Skin epidermis (tissue), 12 donors: Measurements from ENCODE around the gene MEN1.

ENCODE experiments used
- H3K27ac ChIP-seq, 21 experiments: fragments of 200-600 bp; sonication (generic) in 11 of 21; one replicate each; pipeline ENCODE4 v1.5.0; 2020; ENCODE audit warnings: mild to moderate bottlenecking in 3 of 21, inconsistent platforms in 2 of 21, moderate library complexity in 2 of 21
- H3K4me3 ChIP-seq, 7 experiments: fragments of 200-600 bp; sonication (generic) in 2 of 7; one replicate each; pipeline ENCODE4 v1.5.0; 2020; ENCODE audit warnings: inconsistent platforms in 2 of 7, mild to moderate bottlenecking in 2 of 7, moderate library complexity in 1 of 7

Gene MEN1

GRCh38 chr11:64792482-64792881 is 17.9 kb downstream of the MEN1 start:
- Histone ChIP-seq H3K4me3 (no peak overlapping the region), H3K27ac (no peak overlapping the region)

GRCh38 chr11:64791781-64792291 is 18.5 kb downstream of the MEN1 start:
- Histone ChIP-seq H3K27ac (no peak overlapping the region), H3K4me3 (no peak overlapping the region)

- Histone ChIP-seq H3K4me3 (no peak overlapping the region), H3K27ac (no peak overlapping the region)
Observed at GRCh38 chr11:64790205-64791095, 19.9 kb downstream of the MEN1 start.

GRCh38 chr11:64789331-64790204 is 20.8 kb downstream of the MEN1 start:
- Histone ChIP-seq H3K4me3 (no peak overlapping the region), H3K27ac (no peak overlapping the region)

- Histone ChIP-seq H3K4me3 (no peak overlapping the region), H3K27ac (peak overlapping the region in 2 of 21 experiments; percentile 2 to 18)
Observed at GRCh38 chr11:64788321-64789215, 21.8 kb downstream of the MEN1 start.

GRCh38 chr11:64787526-64788320 is 22.6 kb downstream of the MEN1 start:
- no peak overlapping the region for H3K4me3 ChIP-seq
- peak overlapping the region in 2 of 21 experiments; percentile 2 to 18 for H3K27ac ChIP-seq

GRCh38 chr11:64786308-64786707 is 24.0 kb downstream of the MEN1 start:
- H3K4me3 ChIP-seq = no peak overlapping the region
- no peak overlapping the region for H3K27ac ChIP-seq

GRCh38 chr11:64784813-64785581 is 25.4 kb downstream of the MEN1 start:
- Histone ChIP-seq H3K27ac (no peak overlapping the region), H3K4me3 (no peak overlapping the region)

GRCh38 chr11:64778473-64779298 is 31.7 kb downstream of the MEN1 start, which contains the start of gene SF1:
SF1 (minus strand) TSS chr11:64778542; CDS start chr11:64778392, 150 bp downstream.
- Histone ChIP-seq H3K27ac (peak within 1 kb of the TSS; percentile 95 to 100 (median 99)), H3K4me3 (peak within 1 kb of the TSS; percentile 87 to 97 (median 93))

- Histone ChIP-seq H3K4me3 (peak overlapping the region; percentile 87 to 97 (median 93)), H3K27ac (peak overlapping the region; percentile 95 to 100 (median 99))
Observed at GRCh38 chr11:64778223-64778472, 32.2 kb downstream of the MEN1 start.

GRCh38 chr11:64777449-64778222 is 32.7 kb downstream of the MEN1 start:
- Histone ChIP-seq H3K4me3 (peak overlapping the region; percentile 87 to 97 (median 93)), H3K27ac (peak overlapping the region; percentile 95 to 100 (median 99))

GRCh38 chr11:64776875-64777274 is 33.5 kb downstream of the MEN1 start:
- Histone ChIP-seq H3K27ac (peak overlapping the region in 13 of 21 experiments; percentile 18 to 99 (median 74)), H3K4me3 (peak overlapping the region; percentile 49 to 97 (median 92))

- Histone ChIP-seq H3K4me3 (peak overlapping the region in 5 of 7 experiments; percentile 55 to 97 (median 92)), H3K27ac (peak overlapping the region in 3 of 21 experiments; percentile 66 to 81 (median 74))
Observed at GRCh38 chr11:64776425-64776824, 33.9 kb downstream of the MEN1 start.

GRCh38 chr11:64774144-64774543 is 36.2 kb downstream of the MEN1 start:
- Histone ChIP-seq H3K27ac (no peak overlapping the region), H3K4me3 (no peak overlapping the region)

- H3K27ac ChIP-seq = peak overlapping the region in 5 of 21 experiments; percentile 5 to 73 (median 20)
- no peak overlapping the region for H3K4me3 ChIP-seq
Observed at GRCh38 chr11:64772303-64773018, 37.9 kb downstream of the MEN1 start.
